ENCODE data around the gene MED17. TPM values are rescaled to one million over a fixed set of nuclear protein-coding genes. Genes with fewer than 3 reads are reported as not detected.

The MED17 gene
- total RNA-seq, 2 experiments from 2014 or later: 38.8 to 47.2 TPM

- ATAC-seq (no peak), DNase-seq (no peak)
- CTCF ChIA-PET: interaction anchor here (0.6 to 1.6 kb wide), 4 partner anchors 9 to 73 kb away, joined by 3 to 4 read pairs (median 3); no protein-coding TSS in a partner anchor
- Mint-ChIP-seq H3K27ac (no peak overlapping the region), H3K9me3 (ENCODE audit: low read depth) (no peaks in the 10 kb centered on the region), H3K36me3 (peaks cover 57% of the 10 kb centered on the region), H3K4me1 (no peaks in the 10 kb centered on the region), H3K27me3 (no peaks in the 10 kb centered on the region), H3K4me3 (no peak overlapping the region)
Measured at GRCh38 chr11:93807980-93808379, 23.9 kb downstream of the MED17 start.

GRCh38 chr11:93813974-93814373 is 29.9 kb downstream of the MED17 start:
- Mint-ChIP-seq H3K4me1 (no peaks in the 10 kb centered on the region), H3K4me3 (no peak overlapping the region), H3K9me3 (ENCODE audit: low read depth) (no peaks in the 10 kb centered on the region), H3K27me3 (no peaks in the 10 kb centered on the region), H3K36me3 (peaks cover 52% of the 10 kb centered on the region), H3K27ac (no peak overlapping the region)
- no peak for ATAC-seq
- DNase-seq: no peak
- CTCF ChIA-PET: no interaction called here

- CTCF ChIA-PET: no interaction called here
- H3K4me3 Mint-ChIP-seq: no peak overlapping the region
- no peaks in the 10 kb centered on the region for H3K4me1 Mint-ChIP-seq
- H3K27me3 Mint-ChIP-seq: no peaks in the 10 kb centered on the region
- H3K9me3 Mint-ChIP-seq (ENCODE audit: low read depth): no peaks in the 10 kb centered on the region
- no peak for DNase-seq
- no peak for ATAC-seq
- peaks cover 45% of the 10 kb centered on the region for H3K36me3 Mint-ChIP-seq
- no peak overlapping the region for H3K27ac Mint-ChIP-seq
Measured at GRCh38 chr11:93814966-93815633, 31.0 kb downstream of the MED17 start.

GRCh38 chr11:93817426-93818348 is 33.6 kb downstream of the MED17 start:
- Mint-ChIP-seq H3K4me3 (no peak overlapping the region), H3K27ac (no peak overlapping the region), H3K27me3 (no peaks in the 10 kb centered on the region), H3K36me3 (peaks cover 25% of the 10 kb centered on the region), H3K9me3 (ENCODE audit: low read depth) (no peaks in the 10 kb centered on the region), H3K4me1 (no peaks in the 10 kb centered on the region)
- ATAC-seq (no peak), DNase-seq (no peak)
- CTCF ChIA-PET: no interaction called here

DNA sequence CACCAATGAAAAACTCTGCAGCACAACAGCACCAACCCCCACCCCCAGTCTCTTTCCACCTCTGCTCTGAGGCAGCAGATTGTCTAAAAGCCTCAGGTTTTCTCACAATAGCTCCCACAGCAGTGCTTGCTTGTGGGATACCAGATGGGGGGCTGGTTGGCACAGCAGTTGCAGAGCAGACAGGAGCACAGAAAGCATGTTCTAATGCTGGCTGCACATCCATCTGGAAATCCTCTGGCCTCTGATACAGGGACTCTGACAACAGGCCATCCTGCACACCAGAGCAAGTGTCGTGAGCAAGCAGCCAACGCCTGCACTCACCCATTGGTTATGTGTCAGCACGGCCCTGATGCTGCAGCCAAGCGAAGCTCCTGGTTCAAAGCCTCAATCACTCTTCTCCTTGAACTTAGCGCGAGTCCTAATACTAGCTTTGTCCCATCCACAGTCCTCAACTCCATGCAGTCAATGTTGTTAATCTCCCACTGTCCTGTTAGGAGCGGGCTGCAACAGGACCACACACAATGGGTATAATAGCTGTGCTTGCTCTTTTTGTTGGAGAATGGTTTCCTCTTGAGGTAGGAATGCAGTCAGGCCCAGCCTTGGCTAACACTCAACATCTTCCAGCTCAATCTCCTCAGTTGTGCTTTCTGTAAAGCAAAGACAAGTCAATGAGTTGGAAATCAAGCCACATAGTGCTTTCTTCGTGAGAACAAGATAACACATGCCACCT is 36.0 kb downstream of the MED17 start:
- ATAC-seq: no peak

GRCh38 chr11:93820847-93821246 is 36.8 kb downstream of the MED17 start:
- CTCF ChIA-PET: interaction anchor here (0.9 kb wide), 1 partner anchor 168 kb away, joined by 4 read pairs; no protein-coding TSS in a partner anchor
- Mint-ChIP-seq H3K36me3 (peaks cover 3% of the 10 kb centered on the region), H3K4me3 (no peak overlapping the region), H3K9me3 (ENCODE audit: low read depth) (no peaks in the 10 kb centered on the region), H3K27me3 (peaks cover 7% of the 10 kb centered on the region), H3K27ac (no peak overlapping the region), H3K4me1 (no peaks in the 10 kb centered on the region)
- no peak for ATAC-seq
- DNase-seq: no peak

More for the DNA sequence above, 36.0 kb downstream of the MED17 start:
- CTCF ChIA-PET: interaction anchor here (0.9 kb wide), 1 partner anchor 167 kb away, joined by 4 read pairs; no protein-coding TSS in a partner anchor
- H3K4me3 Mint-ChIP-seq: no peak overlapping the region
- no peak overlapping the region for H3K27ac Mint-ChIP-seq
- no peak for DNase-seq
- H3K36me3 Mint-ChIP-seq: peaks cover 8% of the 10 kb centered on the region
- no peaks in the 10 kb centered on the region for H3K4me1 Mint-ChIP-seq
- H3K9me3 Mint-ChIP-seq (ENCODE audit: low read depth): no peaks in the 10 kb centered on the region
- H3K27me3 Mint-ChIP-seq: peaks cover 7% of the 10 kb centered on the region

DNA sequence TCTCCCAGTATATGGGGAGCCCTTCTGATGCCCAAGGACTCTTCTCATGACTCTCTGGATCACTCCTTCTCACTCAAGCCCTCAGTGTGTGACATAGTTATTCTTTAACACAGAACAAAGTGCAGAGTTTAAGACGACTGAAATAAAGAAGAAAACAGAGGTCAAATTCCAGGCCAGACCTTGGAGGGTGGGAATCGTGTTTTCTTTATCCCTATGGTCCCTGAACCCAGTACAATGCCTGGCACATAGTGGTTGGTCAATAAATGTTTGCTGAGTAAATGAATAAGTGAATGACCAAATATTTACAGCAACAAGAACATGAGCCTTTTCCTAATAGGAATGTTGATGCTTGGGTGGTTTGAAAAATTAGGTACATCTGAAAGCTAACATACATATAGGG is 37.5 kb downstream of the MED17 start:
- H3K4me1 Mint-ChIP-seq: no peaks in the 10 kb centered on the region
- CTCF ChIA-PET: no interaction called here

GRCh38 chr11:93822359-93822758 is 38.3 kb downstream of the MED17 start:
- Mint-ChIP-seq H3K9me3 (ENCODE audit: low read depth) (no peaks in the 10 kb centered on the region), H3K4me1 (no peaks in the 10 kb centered on the region), H3K27me3 (peaks cover 7% of the 10 kb centered on the region), H3K4me3 (no peak overlapping the region), H3K27ac (no peak overlapping the region), H3K36me3 (no peaks in the 10 kb centered on the region)
- no peak for DNase-seq
- ATAC-seq: no peak
- CTCF ChIA-PET: no interaction called here

More for the DNA sequence above, 37.5 kb downstream of the MED17 start:
- no peak overlapping the region for H3K27ac Mint-ChIP-seq
- H3K27me3 Mint-ChIP-seq: peaks cover 7% of the 10 kb centered on the region
- ATAC-seq: no peak
- DNase-seq: no peak
- H3K9me3 Mint-ChIP-seq (ENCODE audit: low read depth): no peaks in the 10 kb centered on the region
- H3K4me3 Mint-ChIP-seq: no peak overlapping the region
- no peaks in the 10 kb centered on the region for H3K36me3 Mint-ChIP-seq

DNA sequence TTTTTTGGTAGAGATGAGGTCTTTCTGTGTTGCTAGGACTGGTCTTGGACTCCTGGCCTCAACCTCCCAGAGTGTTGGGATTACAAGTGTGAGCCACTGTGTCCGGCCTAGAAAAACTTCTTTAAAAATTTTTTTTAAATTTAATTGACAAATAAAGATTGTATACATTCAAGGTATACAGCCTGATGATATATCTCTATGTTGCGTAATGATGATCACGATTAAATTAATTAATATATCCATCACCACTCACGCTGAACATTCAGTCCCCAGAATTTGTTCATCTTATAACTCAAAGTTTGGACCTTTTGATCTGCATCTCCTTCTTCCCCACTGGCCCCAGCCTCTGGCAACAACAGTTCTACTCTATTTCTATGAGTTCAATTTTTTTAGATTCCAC is 39.1 kb downstream of the MED17 start:
- peaks cover 7% of the 10 kb centered on the region for H3K27me3 Mint-ChIP-seq
- no peak overlapping the region for H3K27ac Mint-ChIP-seq
- H3K9me3 Mint-ChIP-seq (ENCODE audit: low read depth): no peaks in the 10 kb centered on the region
- ATAC-seq (no peak), DNase-seq (no peak)
- no peaks in the 10 kb centered on the region for H3K36me3 Mint-ChIP-seq
- no peaks in the 10 kb centered on the region for H3K4me1 Mint-ChIP-seq
- no peak overlapping the region for H3K4me3 Mint-ChIP-seq
- CTCF ChIA-PET: no interaction called here

DNA sequence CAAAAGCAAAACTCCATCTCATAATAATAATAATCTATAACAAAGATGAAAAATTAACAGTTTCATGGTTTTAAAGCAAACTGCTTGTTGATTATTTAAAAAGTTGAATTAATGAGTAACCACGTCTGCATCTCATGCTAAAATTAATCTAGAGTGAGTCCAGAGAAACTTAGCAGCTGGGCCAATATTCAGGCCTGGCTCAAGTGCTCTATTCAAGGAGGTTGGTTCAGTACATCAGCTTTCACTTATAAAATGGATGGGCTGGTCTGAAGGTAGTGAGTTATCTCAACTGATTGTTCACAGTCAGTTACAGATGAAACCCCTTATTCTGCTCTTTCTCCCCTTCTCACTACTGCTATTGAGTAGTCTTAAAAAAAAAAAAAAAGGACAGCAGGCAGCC is 43.3 kb downstream of the MED17 start:
- no peaks in the 10 kb centered on the region for H3K36me3 Mint-ChIP-seq
- ATAC-seq (no peak), DNase-seq (no peak)
- H3K4me3 Mint-ChIP-seq: no peak overlapping the region
- no peaks in the 10 kb centered on the region for H3K9me3 Mint-ChIP-seq (ENCODE audit: low read depth)
- peaks cover 7% of the 10 kb centered on the region for H3K27me3 Mint-ChIP-seq
- no peaks in the 10 kb centered on the region for H3K4me1 Mint-ChIP-seq
- H3K27ac Mint-ChIP-seq: no peak overlapping the region
- CTCF ChIA-PET: interaction anchor here (0.6 kb wide), 1 partner anchor 11 kb away, joined by 4 read pairs; no protein-coding TSS in a partner anchor

- no peaks in the 10 kb centered on the region for H3K9me3 Mint-ChIP-seq (ENCODE audit: low read depth)
- no peaks in the 10 kb centered on the region for H3K36me3 Mint-ChIP-seq
- ATAC-seq (no peak), DNase-seq (no peak)
- H3K27ac Mint-ChIP-seq: no peak overlapping the region
- H3K4me1 Mint-ChIP-seq: no peaks in the 10 kb centered on the region
- CTCF ChIA-PET: no interaction called here
- peaks cover 6% of the 10 kb centered on the region for H3K27me3 Mint-ChIP-seq
- H3K4me3 Mint-ChIP-seq: no peak overlapping the region
Measured at GRCh38 chr11:93829598-93829997, 45.5 kb downstream of the MED17 start.

GRCh38 chr11:93831343-93832127 is 47.5 kb downstream of the MED17 start:
- ATAC-seq (no peak), DNase-seq (no peak)
- no peak overlapping the region for H3K27ac Mint-ChIP-seq
- no peak overlapping the region for H3K4me3 Mint-ChIP-seq
- no peaks in the 10 kb centered on the region for H3K36me3 Mint-ChIP-seq
- no peaks in the 10 kb centered on the region for H3K4me1 Mint-ChIP-seq
- H3K27me3 Mint-ChIP-seq: peaks cover 5% of the 10 kb centered on the region
- CTCF ChIA-PET: no interaction called here
- H3K9me3 Mint-ChIP-seq (ENCODE audit: low read depth): no peaks in the 10 kb centered on the region

DNA sequence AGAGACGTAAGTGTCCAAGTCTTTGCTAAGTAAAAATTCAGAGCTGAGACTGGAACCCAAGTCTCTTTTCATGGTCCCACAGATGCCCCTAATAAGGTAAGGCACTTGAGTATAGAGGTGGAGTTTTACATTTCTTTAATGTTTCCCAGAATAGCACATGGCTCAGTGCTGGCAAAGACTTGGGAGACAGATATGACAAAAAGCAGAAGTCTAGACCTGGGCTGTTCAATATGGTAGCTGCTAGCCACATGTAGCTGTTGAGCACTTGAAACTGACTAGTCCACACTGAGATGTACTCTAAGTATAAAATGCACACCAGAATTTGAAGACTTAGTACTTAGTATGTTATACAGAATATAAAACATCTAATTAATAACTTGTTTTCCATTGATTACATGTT is 48.7 kb downstream of the MED17 start:
- ATAC-seq (no peak), DNase-seq (no peak)
- Mint-ChIP-seq H3K27ac (no peak overlapping the region), H3K4me3 (no peak overlapping the region), H3K4me1 (no peaks in the 10 kb centered on the region), H3K36me3 (no peaks in the 10 kb centered on the region), H3K9me3 (ENCODE audit: low read depth) (no peaks in the 10 kb centered on the region), H3K27me3 (peaks cover 5% of the 10 kb centered on the region)
- CTCF ChIA-PET: no interaction called here
